HCT116 (cell line): ENCODE results near the gene CYP2S1. TPM values are rescaled to one million over a fixed set of nuclear protein-coding genes. Genes with fewer than 3 reads are reported as not detected.

Experiments used
- ATAC-seq: fragments of 200-7000 bp; cut with Tn5 transposase; 2 replicates; pipeline ENCODE4 v1.9.1; 2020; ENCODE audit warnings: mild to moderate bottlenecking, moderate library complexity
- BruUV-seq: library from RNA; stranded (reverse); fragments of 400-500 nt; replicated peaks from 2 replicates; lab custom pipeline; 2021; lab: Mats Ljungman, UMichigan
- CTCF ChIA-PET: fragments of 300-600 bp; sonication (Branson Sonifier 250); formaldehyde crosslinking; loops from one replicate; lab custom pipeline; 2021; ENCODE audit warnings: antibody characterized with exemption; lab: Charles Lee
- POLR2A ChIA-PET: fragments of 300-600, 350-600 bp; sonication (Branson Sonifier 250); formaldehyde crosslinking; loops from one replicate; lab custom pipeline; 2021; ENCODE audit warnings: antibody characterized with exemption; lab: Charles Lee
- RAD21 ChIA-PET, 2 experiments: fragments of 300-600 bp; sonication (Branson Sonifier 250); formaldehyde crosslinking; loops; one replicate each; lab custom pipeline; 2023; ENCODE audit warnings: low total read pairs in 2 of 2; ENCODE audit not compliant: uncharacterized antibody in 2 of 2, unreplicated experiment in 2 of 2, low non-redundant PET in 1 of 2; lab: Charles Lee
- DNase-seq: peaks from one replicate; pipeline ENCODE4 v3.0.0-alpha.2; 2010; ENCODE audit warnings: low read depth, low spot score
- H2AFZ ChIP-seq: fragments of 200-600 bp; shearing (Covaris generic), sonication (generic); 2 replicates; pipeline ENCODE4 v1.6.1; 2017; ENCODE audit warnings: low read depth, mixed run types, mixed read lengths, antibody characterized with exemption, low read length; ENCODE audit not compliant: poor library complexity, severe bottlenecking
- H3K27ac ChIP-seq: 2 replicates; pipeline ENCODE4 v1.5.1; 2012; ENCODE audit warnings: low read depth, low read length
- H3K27me3 ChIP-seq: fragments of 200-600 bp; sonication (generic); 2 replicates; pipeline ENCODE4 v1.6.1; 2016; ENCODE audit warnings: mixed run types, low read length, mixed read lengths; ENCODE audit not compliant: insufficient read depth
- H3K36me3 ChIP-seq, 2 experiments: fragments of 200-500 bp in 1 of 2; fragments of 200-600 bp in 1 of 2; sonication (Bioruptor generic) in 1 of 2; sonication (generic) in 1 of 2; 2 replicates each; pipeline versions ENCODE4 v1.5.1 to v1.6.1; 2014 to 2016; ENCODE audit warnings: low read length in 2 of 2, inconsistent platforms in 1 of 2, mixed read lengths in 1 of 2, mixed run types in 1 of 2; ENCODE audit not compliant: insufficient read depth in 2 of 2, control insufficient read depth in 1 of 2
- H3K4me1 ChIP-seq, 2 experiments: fragments of 200-600 bp in 1 of 2; sonication (generic) in 1 of 2; 2 replicates each; pipeline versions ENCODE4 v1.5.1 to v1.6.1; 2012 to 2017; ENCODE audit warnings: low read length in 2 of 2, inconsistent platforms in 1 of 2, mild to moderate bottlenecking in 1 of 2, mixed read lengths in 1 of 2, mixed run types in 1 of 2, moderate library complexity in 1 of 2; ENCODE audit not compliant: insufficient read depth in 2 of 2, control insufficient read depth in 1 of 2
- H3K4me2 ChIP-seq: fragments of 200-600 bp; sonication (generic); 2 replicates; pipeline ENCODE4 v1.6.1; 2017; ENCODE audit warnings: mixed run types, low read length, mixed read lengths
- H3K4me3 ChIP-seq, 2 experiments: fragments of 200-600 bp in 1 of 2; sonication (generic) in 1 of 2; replicated peaks in 1 of 2; 2 replicates each; pipeline ENCODE4 v1.5.1; 2011 to 2016; ENCODE audit warnings: low read length in 2 of 2, control low read depth in 1 of 2, low read depth in 1 of 2, mild to moderate bottlenecking in 1 of 2, mixed read lengths in 1 of 2, mixed run types in 1 of 2
- H3K79me2 ChIP-seq: fragments of 200-600 bp; sonication (generic); 2 replicates; pipeline ENCODE4 v1.6.1; 2017; ENCODE audit warnings: mild to moderate bottlenecking, mixed run types, low read length, moderate library complexity, mixed read lengths; ENCODE audit not compliant: insufficient read depth
- H3K9ac ChIP-seq: fragments of 200-600 bp; sonication (generic); 2 replicates; pipeline ENCODE4 v1.6.1; 2016; ENCODE audit warnings: low read length, mixed read lengths
- H3K9me2 ChIP-seq: fragments of 200-600 bp; sonication (generic), shearing (Covaris generic); 2 replicates; pipeline ENCODE4 v1.6.1; 2017; ENCODE audit warnings: mixed run types, mild to moderate bottlenecking, moderate library complexity; ENCODE audit not compliant: insufficient read depth
- H3K9me3 ChIP-seq, 2 experiments: fragments of 200-500 bp in 1 of 2; fragments of 200-600 bp in 1 of 2; sonication (Bioruptor generic) in 1 of 2; sonication (generic) in 1 of 2; 2 replicates each; pipeline ENCODE4 v1.6.1; 2014 to 2017; ENCODE audit warnings: low read length in 2 of 2, mixed read lengths in 2 of 2, inconsistent platforms in 1 of 2, low read depth in 1 of 2, mild to moderate bottlenecking in 1 of 2, mixed run types in 1 of 2, moderate library complexity in 1 of 2; ENCODE audit not compliant: control insufficient read depth in 1 of 2, insufficient read depth in 1 of 2
- H4K20me1 ChIP-seq: fragments of 200-600 bp; sonication (generic), shearing (Covaris generic); 2 replicates; pipeline ENCODE4 v1.6.1; 2017; ENCODE audit warnings: mixed run types, mild to moderate bottlenecking, moderate library complexity; ENCODE audit not compliant: insufficient read depth
- CBX3 ChIP-seq: IDR thresholded peaks from 2 replicates; pipeline ENCODE4 v1.6.1; 2012; ENCODE audit warnings: low read depth
- CEBPB ChIP-seq: IDR thresholded peaks from 2 replicates; pipeline ENCODE4 v1.6.1; 2012; ENCODE audit warnings: low read depth
- EGR1 ChIP-seq: IDR thresholded peaks from 2 replicates; pipeline ENCODE4 v1.6.1; 2012; ENCODE audit warnings: low read depth
- EZH2 ChIP-seq: fragments of 200-600 bp; sonication (generic); IDR thresholded peaks from 2 replicates; pipeline ENCODE4 v1.6.1; 2017; ENCODE audit warnings: antibody characterized with exemption, mixed run types
- EZH2phosphoT487 ChIP-seq: fragments of 200-600 bp; IDR thresholded peaks from 2 replicates; pipeline ENCODE4 v1.6.1; 2018; ENCODE audit warnings: antibody characterized with exemption, borderline replicate concordance
- FOSL1 ChIP-seq: IDR thresholded peaks from 2 replicates; pipeline ENCODE4 v1.6.1; 2012; ENCODE audit warnings: low read depth
- JUND ChIP-seq: IDR thresholded peaks from 2 replicates; pipeline ENCODE4 v1.6.1; 2012
- MAX ChIP-seq: IDR thresholded peaks from 2 replicates; pipeline ENCODE4 v1.6.1; 2012
- POLR2A ChIP-seq: IDR thresholded peaks from 2 replicates; pipeline ENCODE4 v1.7.0; 2011; ENCODE audit warnings: borderline replicate concordance; ENCODE audit not compliant: insufficient read depth, insufficient read length; ENCODE audit errors: extremely low read depth
- POLR2AphosphoS5 ChIP-seq: IDR thresholded peaks from 2 replicates; pipeline ENCODE4 v1.6.1; 2011; ENCODE audit warnings: mild to moderate bottlenecking, low read depth, low read length, moderate library complexity
- SIN3A ChIP-seq: IDR thresholded peaks from 2 replicates; pipeline ENCODE4 v1.6.1; 2012; ENCODE audit warnings: low read depth
- SP1 ChIP-seq: IDR thresholded peaks from 2 replicates; pipeline ENCODE4 v1.6.1; 2012; ENCODE audit warnings: low read depth
- SRF ChIP-seq: IDR thresholded peaks from 2 replicates; pipeline ENCODE4 v1.6.1; 2012; ENCODE audit warnings: low read depth
- TCF7L2 ChIP-seq: IDR thresholded peaks from 2 replicates; pipeline ENCODE4 v1.7.0; 2011; ENCODE audit warnings: borderline replicate concordance, inconsistent platforms; ENCODE audit not compliant: insufficient read depth, insufficient read length; ENCODE audit errors: extremely low read depth
- YY1 ChIP-seq: IDR thresholded peaks from 2 replicates; pipeline ENCODE4 v1.6.1; 2011; ENCODE audit warnings: low read length, low read depth, moderate library complexity, mild to moderate bottlenecking; ENCODE audit not compliant: insufficient replicate concordance; ENCODE audit errors: extremely low read depth
- ZNF274 ChIP-seq: fragments of 200-500 bp; sonication (Bioruptor generic); IDR thresholded peaks from 2 replicates; pipeline ENCODE4 v1.6.1; 2014; ENCODE audit warnings: mild to moderate bottlenecking, low read depth, low read length, inconsistent platforms
- intact Hi-C: fragments of 100-400 bp; cut with micrococcal nuclease; formaldehyde crosslinking; loops from 2 replicates; pipeline ENCODE4 v1.10.0; 2022
- total RNA-seq: library from RNA; stranded (reverse); gene quantifications from one replicate; pipeline ENCODE4 v1.2.1, GENCODE V29; 2021; ENCODE audit not compliant: unreplicated experiment
- TF ChIP-seq, protein P1 (sequence below): IDR thresholded peaks from 2 replicates; pipeline ENCODE4 v1.6.1; 2012; ENCODE audit warnings: low read depth
- TF ChIP-seq, protein P2 (sequence below): IDR thresholded peaks from 2 replicates; pipeline ENCODE4 v1.6.1; 2012
- TF ChIP-seq, protein P3 (sequence below): IDR thresholded peaks from 2 replicates; pipeline ENCODE4 v1.6.1; 2011; ENCODE audit warnings: mild to moderate bottlenecking, low read length, moderate library complexity; ENCODE audit not compliant: insufficient replicate concordance; ENCODE audit errors: extremely low read depth

CYP2S1 gene
- total RNA-seq, 1 experiment from 2014 or later: 17.6 TPM

DNA sequence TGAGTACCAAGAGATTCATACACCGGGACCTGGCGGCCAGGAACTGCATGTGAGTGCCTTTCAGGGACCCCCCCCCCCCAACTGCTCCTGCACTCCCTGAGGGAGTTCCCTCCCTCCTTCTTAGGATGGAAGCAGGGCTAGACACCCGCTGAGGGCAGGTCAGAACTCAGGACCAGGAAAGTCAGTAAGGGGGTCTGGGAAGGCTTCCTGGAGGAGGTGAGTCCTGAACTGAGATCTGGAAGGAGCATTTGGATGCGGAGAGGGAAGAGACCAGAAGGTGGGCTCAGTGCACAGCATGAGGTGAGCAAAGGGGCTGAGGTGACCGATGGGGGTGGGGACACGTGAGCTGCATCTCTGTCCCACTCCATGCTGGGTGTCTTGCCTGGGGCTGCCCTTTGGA lies 60.6 kb downstream of the CYP2S1 start:
- Histone ChIP-seq H2AFZ (no peak overlapping the region), H3K27ac (no peak overlapping the region), H3K4me3 (no peak overlapping the region), H4K20me1 (no peaks in the 10 kb centered on the region), H3K9me3 (no peaks in the 10 kb centered on the region), H3K4me2 (no peak overlapping the region), H3K9me2 (no peaks in the 10 kb centered on the region), H3K36me3 (peaks cover 4 to 55% of the 10 kb centered on the region in 2 experiments), H3K79me2 (no peaks in the 10 kb centered on the region), H3K9ac (no peak overlapping the region), H3K27me3 (no peaks in the 10 kb centered on the region), H3K4me1 (no peaks in the 10 kb centered on the region)
- POLR2A ChIA-PET: no interaction called here
- intact Hi-C loops: no loop called here
- TF ChIP-seq TCF7L2 (no peak), SP1 (no peak), MAX (no peak), SRF (no peak), JUND (no peak), CBX3 (no peak), YY1 (no peak), EGR1 (no peak), ZNF274 (no peak), SIN3A (no peak), POLR2A (no peak), POLR2AphosphoS5 (no peak), EZH2phosphoT487 (no peak), CEBPB (no peak), FOSL1 (no peak), EZH2 (no peak)
- TF ChIP-seq, protein P1, sequence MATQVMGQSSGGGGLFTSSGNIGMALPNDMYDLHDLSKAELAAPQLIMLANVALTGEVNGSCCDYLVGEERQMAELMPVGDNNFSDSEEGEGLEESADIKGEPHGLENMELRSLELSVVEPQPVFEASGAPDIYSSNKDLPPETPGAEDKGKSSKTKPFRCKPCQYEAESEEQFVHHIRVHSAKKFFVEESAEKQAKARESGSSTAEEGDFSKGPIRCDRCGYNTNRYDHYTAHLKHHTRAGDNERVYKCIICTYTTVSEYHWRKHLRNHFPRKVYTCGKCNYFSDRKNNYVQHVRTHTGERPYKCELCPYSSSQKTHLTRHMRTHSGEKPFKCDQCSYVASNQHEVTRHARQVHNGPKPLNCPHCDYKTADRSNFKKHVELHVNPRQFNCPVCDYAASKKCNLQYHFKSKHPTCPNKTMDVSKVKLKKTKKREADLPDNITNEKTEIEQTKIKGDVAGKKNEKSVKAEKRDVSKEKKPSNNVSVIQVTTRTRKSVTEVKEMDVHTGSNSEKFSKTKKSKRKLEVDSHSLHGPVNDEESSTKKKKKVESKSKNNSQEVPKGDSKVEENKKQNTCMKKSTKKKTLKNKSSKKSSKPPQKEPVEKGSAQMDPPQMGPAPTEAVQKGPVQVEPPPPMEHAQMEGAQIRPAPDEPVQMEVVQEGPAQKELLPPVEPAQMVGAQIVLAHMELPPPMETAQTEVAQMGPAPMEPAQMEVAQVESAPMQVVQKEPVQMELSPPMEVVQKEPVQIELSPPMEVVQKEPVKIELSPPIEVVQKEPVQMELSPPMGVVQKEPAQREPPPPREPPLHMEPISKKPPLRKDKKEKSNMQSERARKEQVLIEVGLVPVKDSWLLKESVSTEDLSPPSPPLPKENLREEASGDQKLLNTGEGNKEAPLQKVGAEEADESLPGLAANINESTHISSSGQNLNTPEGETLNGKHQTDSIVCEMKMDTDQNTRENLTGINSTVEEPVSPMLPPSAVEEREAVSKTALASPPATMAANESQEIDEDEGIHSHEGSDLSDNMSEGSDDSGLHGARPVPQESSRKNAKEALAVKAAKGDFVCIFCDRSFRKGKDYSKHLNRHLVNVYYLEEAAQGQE: no peak
- TF ChIP-seq, protein P2, sequence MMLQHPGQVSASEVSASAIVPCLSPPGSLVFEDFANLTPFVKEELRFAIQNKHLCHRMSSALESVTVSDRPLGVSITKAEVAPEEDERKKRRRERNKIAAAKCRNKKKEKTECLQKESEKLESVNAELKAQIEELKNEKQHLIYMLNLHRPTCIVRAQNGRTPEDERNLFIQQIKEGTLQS: no peak
- TF ChIP-seq, protein P3, sequence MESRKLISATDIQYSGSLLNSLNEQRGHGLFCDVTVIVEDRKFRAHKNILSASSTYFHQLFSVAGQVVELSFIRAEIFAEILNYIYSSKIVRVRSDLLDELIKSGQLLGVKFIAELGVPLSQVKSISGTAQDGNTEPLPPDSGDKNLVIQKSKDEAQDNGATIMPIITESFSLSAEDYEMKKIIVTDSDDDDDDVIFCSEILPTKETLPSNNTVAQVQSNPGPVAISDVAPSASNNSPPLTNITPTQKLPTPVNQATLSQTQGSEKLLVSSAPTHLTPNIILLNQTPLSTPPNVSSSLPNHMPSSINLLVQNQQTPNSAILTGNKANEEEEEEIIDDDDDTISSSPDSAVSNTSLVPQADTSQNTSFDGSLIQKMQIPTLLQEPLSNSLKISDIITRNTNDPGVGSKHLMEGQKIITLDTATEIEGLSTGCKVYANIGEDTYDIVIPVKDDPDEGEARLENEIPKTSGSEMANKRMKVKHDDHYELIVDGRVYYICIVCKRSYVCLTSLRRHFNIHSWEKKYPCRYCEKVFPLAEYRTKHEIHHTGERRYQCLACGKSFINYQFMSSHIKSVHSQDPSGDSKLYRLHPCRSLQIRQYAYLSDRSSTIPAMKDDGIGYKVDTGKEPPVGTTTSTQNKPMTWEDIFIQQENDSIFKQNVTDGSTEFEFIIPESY: no peak
- BruUV-seq: no TSS peak
- ATAC-seq (no peak), DNase-seq (no peak)
- CTCF ChIA-PET: interaction anchor here (2.9 kb wide), 1 partner anchor 9 kb away, joined by 9 read pairs; no protein-coding TSS in a partner anchor
- RAD21 ChIA-PET: no interaction called here
